Measurements from ENCODE around the gene TOX3. TPM values are rescaled to one million over a fixed set of nuclear protein-coding genes. Genes with fewer than 3 reads are reported as not detected.

The TOX3 gene
- total RNA-seq, 1 experiment from 2014 or later, result 0.31 TPM

GRCh38 chr16:52492789-52493357, 54.1 kb downstream of the TOX3 start:
- no peak for DNase-seq (ENCODE audit: low spot score)

GRCh38 chr16:52491216-52491615, 55.7 kb downstream of the TOX3 start:
- no peak for DNase-seq (ENCODE audit: low spot score)

GRCh38 chr16:52489894-52490293, 57.0 kb downstream of the TOX3 start:
- no peak for DNase-seq (ENCODE audit: low spot score)

- no peak for DNase-seq (ENCODE audit: low spot score)
Observed at GRCh38 chr16:52488837-52489289, 58.1 kb downstream of the TOX3 start.

DNA sequence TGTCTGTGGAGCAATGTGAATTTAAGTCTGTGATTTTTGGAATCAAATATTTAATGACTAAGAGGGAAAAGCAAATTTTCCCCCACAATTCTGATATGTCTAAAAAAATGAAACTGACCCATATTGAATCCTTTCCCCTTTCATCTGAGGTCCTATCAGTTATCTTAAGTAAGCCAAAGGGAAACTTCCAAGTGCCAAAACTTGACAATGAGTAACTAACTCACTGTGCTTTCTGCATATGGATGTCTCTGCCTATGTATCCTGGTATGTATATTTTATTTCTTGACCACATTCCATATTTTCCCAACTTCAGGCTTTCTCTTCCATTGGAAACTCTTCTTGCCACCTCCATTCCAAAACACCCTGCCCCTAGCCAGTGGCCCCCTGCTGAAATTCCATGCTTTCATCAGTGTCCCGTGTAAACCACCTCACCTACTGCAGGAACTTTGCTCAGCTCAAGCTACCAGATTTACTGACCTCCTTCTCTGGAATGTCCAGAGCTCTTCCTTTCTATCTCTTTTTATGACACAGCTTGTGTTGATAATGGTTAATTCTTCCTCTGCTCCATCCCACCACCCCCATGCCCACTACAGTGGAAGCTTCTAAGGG, 59.0 kb downstream of the TOX3 start:
- DNase-seq (ENCODE audit: low spot score), result no peak

DNA sequence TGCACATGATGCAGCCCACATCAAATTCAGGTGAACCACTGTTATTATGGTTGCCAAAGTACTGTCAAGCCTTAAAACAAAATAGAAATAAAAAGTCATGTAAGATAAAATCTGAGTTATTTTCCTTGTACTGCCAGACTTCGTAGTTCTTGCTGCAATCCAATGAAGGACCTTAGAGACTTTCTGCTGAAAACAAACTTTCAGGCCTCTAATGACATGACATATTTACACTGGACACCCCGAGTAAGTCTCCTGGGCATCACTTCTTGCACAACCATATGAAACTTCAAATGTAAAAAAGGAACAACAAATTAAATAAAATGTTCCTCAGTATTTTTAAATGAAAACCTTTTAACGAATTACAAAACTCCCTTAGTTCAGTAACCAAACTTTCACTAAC, 66.7 kb downstream of the TOX3 start:
- no peak for DNase-seq (ENCODE audit: low spot score)

- DNase-seq (ENCODE audit: low spot score), result no peak
Observed at GRCh38 chr16:52476111-52476510, 70.8 kb downstream of the TOX3 start.

DNA sequence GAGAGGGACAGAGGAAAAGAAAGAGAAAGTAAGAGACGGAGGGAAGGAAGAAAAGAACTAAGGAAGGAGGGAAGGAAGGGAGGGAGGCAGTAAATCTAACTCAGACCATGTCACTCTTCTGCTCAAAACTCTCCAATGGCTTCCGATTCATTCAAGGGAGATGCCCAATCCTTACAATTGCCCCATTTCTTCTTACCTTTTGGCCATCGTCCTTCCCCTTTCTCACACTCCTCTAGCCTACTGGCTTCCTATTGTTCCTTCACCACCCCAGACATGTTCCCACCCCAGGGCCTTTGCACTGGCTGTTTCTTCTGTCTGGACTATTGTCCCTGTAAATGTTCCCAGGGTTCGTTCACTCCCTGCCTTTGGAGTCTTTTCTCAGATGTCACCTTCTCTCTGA, 72.3 kb downstream of the TOX3 start:
- DNase-seq (ENCODE audit: low spot score), result no peak

GRCh38 chr16:52473096-52473495, 73.8 kb downstream of the TOX3 start:
- DNase-seq (ENCODE audit: low spot score), result no peak

DNA sequence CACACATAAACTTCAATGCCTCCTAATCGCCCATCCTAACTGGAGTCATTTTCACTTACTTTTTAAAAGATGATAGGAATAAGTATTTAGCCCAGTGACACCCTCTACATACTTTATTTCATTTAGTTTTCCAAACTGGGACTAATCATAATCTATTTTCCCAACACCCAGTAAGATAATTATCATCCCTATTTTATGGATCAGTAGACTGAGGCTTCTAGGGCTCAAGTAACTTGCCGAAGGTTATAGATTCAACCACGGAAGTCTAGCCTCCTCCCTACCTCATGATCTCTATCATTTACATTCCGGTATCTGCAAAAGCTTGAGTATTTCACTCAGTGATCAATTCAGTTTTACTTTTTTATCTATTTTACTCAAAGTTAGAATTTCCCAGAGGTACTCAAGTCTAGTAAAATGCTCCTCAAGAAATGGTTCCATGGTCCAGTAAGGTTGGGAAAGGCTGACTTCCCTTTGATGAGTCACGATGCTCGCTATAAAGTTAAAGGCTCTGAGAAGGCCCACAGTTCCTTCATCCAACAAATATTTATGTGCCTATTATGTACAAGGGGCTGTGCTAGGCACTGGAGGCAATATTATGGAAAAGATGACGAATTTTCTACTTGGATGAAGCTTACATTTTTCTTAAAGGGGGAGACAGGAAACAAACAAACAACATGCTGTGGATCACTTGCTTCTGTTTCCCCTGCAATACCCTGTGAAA, 75.1 kb downstream of the TOX3 start:
- peak; percentile 29 for DNase-seq (ENCODE audit: low spot score)

DNA sequence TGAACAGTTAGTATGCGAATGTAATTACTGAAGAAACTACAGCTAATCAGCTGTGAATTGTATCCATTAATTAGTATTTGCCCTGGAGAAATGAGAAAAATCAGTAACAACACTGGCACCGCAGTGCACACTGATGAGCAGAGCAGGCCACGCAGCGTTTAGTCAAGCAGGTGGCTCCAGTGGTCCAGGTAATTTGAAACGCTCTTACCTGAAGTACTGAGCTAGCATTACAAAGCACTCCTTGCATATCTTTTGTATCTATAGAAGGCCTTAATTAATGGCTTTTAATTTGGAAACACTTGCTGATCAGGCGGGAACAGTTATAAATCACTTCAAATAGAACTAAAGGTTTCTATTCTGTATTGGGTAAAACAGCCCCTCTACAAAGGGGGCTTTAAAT, 76.4 kb downstream of the TOX3 start:
- no peak for DNase-seq (ENCODE audit: low spot score)

DNA sequence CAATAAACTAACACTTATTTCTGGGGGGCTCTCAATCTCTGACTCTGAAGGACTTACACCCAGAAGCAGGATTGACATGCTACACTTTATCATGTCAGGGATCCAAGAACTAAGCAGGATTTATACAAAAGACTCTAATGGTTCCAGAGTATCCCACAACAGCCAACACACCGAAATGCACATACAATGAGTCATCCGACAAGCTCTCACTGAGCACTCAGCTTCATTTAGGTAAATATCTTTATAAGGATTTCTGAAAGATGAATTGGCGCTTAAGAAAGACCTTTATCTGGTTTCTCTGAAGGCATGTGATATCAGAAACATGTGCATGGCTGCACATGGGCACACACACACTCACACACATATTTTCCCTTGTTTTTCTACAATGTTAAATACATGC, 77.2 kb downstream of the TOX3 start:
- peak; percentile 41 for DNase-seq (ENCODE audit: low spot score)

GRCh38 chr16:52469091-52469490, 77.9 kb downstream of the TOX3 start:
- no peak for DNase-seq (ENCODE audit: low spot score)

GRCh38 chr16:52467753-52468152, 79.2 kb downstream of the TOX3 start:
- DNase-seq (ENCODE audit: low spot score), result no peak

- no peak for DNase-seq (ENCODE audit: low spot score)
Observed at GRCh38 chr16:52466994-52467393, 79.9 kb downstream of the TOX3 start.

GRCh38 chr16:52465711-52466267, 81.2 kb downstream of the TOX3 start:
- no peak for DNase-seq (ENCODE audit: low spot score)

- no peak for DNase-seq (ENCODE audit: low spot score)
Observed at GRCh38 chr16:52463904-52464303, 83.0 kb downstream of the TOX3 start.

DNA sequence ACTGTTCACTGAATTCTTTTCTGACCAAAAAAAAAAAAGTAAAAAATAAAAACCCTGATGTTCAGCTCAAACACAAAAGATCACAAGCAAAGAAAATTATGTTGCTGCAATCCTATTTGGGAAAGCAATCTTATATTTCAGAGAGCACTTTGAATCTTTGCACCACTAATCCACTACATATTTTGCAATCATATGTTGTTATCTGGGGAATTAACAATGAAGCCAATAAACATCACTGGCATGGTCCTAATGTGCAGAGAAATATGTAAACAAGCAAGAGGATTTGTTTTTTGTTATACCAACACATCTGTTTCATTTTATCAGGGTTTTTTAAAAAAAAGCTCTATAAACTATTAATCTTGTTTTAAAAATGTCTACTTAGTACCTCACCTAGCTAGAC, 84.1 kb downstream of the TOX3 start:
- no peak for DNase-seq (ENCODE audit: low spot score)

GRCh38 chr16:52460639-52461178, 86.2 kb downstream of the TOX3 start:
- no peak for DNase-seq (ENCODE audit: low spot score)

GRCh38 chr16:52456368-52456767, 90.6 kb downstream of the TOX3 start:
- DNase-seq (ENCODE audit: low spot score), result no peak

GRCh38 chr16:52455549-52456277, 91.2 kb downstream of the TOX3 start:
- no peak for DNase-seq (ENCODE audit: low spot score)

GRCh38 chr16:52453644-52454043, 93.3 kb downstream of the TOX3 start:
- no peak for DNase-seq (ENCODE audit: low spot score)
